HG02759 (cell line): ENCODE results near the gene ARSB.
"Not testable (repeated sequence)": the region's sequence is repeated elsewhere in the genome, so short reads cannot be mapped to it uniquely, and the experiment has no call there.

Experiments used
- ATAC-seq: cut with Tn5 transposase; IDR thresholded peaks from one replicate; pipeline ENCODE4 v1.9.1; 2021; ENCODE audit warnings: mild to moderate bottlenecking, moderate library complexity; ENCODE audit not compliant: unreplicated experiment

ARSB gene

DNA sequence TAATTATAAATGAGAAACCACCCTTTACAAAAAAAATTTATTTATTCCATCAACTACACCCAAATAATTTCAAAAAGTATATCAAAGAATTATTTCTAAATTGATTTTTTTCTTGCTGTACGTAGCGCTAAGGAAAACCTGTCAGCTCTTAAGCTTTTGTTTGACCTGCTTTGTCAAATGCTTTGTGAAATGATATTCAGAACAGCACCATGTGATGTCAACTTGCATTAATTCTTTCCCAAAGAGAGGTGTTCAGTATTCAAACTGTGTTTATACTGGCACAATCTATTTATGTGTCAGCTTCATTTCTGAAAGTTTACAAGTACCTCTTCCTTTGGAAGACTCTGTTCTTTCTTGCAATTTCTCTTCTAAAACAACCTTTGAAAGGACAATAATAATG is 12.0 kb upstream of the ARSB start:
- no peak for ATAC-seq

GRCh38 chr5:78995521-78996007 is 10.5 kb upstream of the ARSB start:
- ATAC-seq, result no peak

DNA sequence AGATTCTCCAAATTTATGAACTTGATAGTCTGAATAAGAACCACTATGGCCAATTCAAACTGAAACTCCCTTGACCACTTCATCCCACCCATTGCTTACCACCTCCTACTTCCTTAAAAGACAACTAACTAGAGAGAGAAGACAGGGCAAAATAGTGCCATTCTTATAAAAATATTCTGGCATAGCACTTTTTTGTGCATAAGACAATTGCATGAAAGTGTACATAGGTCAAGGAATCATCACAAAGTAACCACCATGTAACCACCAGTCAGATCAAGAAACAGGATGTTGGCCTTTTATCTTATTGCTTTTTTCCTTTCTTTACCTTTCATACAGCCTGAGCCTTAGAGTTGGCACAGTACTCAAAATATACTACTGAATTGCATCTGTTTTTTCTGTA is 8.1 kb upstream of the ARSB start:
- ATAC-seq, result no peak

- ATAC-seq, result no peak
These were observed 7.0 kb upstream of the ARSB start for GRCh38 chr5:78992146-78992545.

GRCh38 chr5:78989080-78989479 is 4.0 kb upstream of the ARSB start:
- ATAC-seq, result no peak

DNA sequence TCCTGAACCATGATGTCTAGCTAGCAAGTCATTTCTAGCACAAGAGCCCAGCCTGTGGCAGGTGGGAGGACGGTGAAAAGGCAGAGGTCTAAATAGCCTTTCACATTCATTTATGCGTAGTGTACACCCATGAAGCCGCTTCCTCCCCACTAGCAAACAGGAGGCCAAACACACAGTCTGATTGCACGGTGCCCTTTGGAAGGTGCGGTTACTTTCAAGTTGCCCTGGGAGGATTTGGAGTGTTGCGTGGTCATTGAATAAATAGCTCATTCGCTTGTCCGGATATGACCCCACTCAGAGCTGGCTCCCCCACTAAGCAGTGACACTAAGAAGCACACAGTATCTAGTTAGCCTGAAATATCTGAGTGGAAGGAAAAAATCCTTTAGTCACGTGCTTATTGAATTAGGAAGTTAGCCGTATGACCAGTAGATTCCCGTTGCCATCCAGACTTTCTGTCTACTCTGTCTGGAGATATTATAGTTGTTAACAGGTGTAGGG is 664 bp upstream of the ARSB start:
- peak; percentile 58 for ATAC-seq

GRCh38 chr5:78984439-78985115 is 533 bp downstream of the ARSB start:
- ATAC-seq, result peak; percentile 66

DNA sequence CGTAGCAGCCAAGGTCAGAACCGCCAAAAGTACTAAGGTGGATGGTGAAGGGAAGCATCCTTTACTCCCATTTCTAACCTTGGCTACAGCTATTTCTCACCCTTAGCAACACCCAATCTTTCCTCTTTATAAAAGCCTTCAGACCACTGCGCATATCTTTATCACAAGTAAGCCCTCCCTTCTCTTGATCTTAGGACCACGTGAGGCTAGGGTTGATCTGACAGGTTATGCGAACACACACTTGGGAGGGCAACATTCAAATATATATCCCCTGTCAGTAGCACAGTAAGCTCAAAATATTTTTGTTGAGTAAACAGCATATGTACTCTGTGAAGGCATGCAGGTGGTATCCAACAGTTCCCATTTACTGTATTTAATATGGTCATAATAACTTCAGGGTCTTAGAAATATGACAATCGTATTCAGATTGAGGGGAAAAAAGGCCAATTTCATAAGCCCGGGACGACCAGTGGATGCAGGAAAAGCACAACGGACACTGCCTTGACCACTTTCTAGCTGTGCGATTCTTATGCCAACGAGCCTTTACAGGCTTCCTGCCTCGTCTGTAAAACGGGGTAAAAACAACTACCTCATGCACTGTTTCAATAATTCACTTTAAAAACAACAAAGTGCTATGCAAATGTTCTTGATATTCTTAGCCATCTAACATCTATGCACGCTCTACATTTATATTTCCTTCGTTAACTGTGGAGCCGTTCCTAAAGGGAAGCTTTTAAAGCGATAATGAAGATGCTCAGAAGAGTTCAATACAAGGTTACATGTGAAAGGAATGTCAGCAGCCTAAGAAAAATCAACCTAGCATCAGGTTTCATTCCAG is 1.3 kb downstream of the ARSB start:
- no peak for ATAC-seq

- ATAC-seq, result not testable (repeated sequence)
These were observed 1.9 kb downstream of the ARSB start for GRCh38 chr5:78983194-78983593.

DNA sequence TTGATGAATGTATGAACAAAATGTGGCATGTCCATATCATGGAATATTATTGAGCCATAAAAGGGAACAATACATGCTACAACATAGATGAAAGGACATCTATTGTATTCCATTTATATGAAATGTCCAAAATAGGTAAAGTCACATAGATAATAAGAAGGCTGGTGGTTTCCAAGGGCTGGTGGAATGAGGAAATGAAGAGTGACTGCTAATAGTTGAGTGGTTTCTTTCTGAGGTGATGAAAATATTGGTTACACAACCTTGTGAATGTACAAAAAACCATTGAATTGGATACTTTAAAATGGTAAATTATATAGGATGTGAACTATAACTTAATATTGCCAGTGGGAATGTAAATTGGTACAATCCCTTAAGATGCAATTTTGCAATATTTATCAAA is 5.2 kb downstream of the ARSB start:
- no peak for ATAC-seq

GRCh38 chr5:78979117-78979742 is 5.9 kb downstream of the ARSB start:
- no peak for ATAC-seq

GRCh38 chr5:78975035-78975434 is 10.1 kb downstream of the ARSB start:
- ATAC-seq, result no peak

DNA sequence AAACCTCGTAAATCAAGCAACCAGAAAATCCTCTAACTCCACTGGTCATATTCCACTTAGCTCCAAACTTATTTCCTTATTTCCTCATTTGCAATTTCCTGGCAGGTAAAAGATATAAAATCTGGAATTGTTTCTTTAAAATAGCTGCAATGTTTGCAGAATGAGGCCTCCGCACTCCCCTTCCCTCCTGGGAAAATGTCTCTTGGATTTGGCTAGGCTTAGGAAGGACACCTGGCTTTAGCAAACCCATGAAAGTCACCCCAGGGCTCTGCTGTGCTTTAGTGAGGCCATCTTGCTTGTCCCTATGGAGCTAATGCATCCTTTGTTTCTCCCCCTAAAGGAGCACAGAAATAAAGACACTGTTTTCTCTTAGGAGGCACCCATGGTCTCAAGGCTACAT is 10.5 kb downstream of the ARSB start:
- no peak for ATAC-seq

- ATAC-seq, result no peak
These were observed 11.1 kb downstream of the ARSB start for GRCh38 chr5:78974011-78974410.

DNA sequence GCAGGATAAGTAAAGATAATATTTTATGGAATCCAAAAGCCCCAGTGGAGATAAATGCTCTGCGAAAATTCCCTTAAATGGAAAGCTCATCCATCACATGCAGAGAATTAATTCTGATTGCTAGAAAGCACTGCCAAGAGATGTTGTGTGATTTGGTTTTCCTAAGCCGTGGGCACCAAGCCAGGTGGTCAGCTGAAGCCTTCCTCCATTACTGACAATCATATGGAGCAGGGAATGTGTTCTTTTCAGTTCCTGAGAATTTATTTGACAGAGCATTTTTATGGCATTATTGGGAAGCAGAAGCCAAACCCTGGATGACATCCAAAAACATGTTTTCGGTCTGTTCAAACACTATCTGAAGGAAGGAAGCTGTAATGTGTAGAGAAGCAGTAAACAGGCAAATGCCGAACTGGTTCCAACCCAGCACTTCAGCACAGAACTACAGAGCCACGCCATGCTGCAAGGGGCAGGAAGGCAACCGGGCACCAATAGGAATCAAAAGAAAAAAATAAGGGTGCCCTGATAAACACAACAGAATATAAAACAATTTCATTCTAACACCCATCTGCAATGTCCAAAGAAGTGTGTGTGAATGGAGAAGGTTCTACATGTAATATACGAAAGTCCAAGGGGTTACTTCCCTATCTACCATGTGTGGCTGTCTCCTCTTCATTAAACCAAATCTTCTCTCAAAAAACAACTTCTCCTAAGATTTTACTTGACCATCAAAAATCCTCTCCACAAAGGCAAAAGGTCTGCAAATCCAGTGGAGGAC is 12.3 kb downstream of the ARSB start:
- ATAC-seq, result no peak

DNA sequence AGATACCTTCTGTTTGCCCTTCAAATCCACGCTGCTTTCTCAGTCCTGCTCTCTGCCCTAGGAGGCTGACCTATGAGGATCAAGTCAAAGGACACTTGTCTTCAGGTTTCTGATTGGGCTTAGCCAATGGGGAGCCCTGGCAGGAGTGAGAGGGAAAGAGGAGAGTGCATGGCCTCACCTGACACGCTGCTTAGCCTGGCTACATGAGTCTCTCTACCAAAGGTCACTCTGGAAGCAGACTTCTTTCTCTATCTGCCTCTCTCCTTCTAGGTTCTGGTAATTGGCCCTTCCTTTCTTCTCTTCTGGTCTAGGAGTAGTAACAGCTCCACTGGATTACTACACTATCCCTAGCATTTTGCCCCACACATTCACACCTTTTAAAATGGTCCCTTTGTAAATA is 13.1 kb downstream of the ARSB start:
- ATAC-seq, result no peak

- ATAC-seq, result no peak
These were observed 16.3 kb downstream of the ARSB start for GRCh38 chr5:78968781-78969180.

DNA sequence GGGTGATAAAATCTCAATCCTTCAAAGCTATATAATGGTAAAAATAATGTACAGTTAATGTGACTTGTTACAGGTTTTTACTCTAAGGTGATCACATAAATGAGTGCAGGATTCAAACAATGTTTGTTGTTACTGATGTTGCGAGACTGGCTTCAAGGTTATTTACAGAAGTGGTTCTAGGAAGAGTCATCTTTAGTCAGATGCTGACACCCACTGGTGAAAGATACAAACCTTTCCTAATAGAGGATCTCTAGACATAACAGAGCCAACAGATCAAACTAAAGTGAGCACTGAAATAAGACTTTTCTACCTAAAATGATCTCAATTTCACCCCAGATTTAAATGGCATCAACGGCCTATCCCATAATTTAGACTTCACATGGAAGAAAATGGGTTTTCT is 20.2 kb downstream of the ARSB start:
- no peak for ATAC-seq

DNA sequence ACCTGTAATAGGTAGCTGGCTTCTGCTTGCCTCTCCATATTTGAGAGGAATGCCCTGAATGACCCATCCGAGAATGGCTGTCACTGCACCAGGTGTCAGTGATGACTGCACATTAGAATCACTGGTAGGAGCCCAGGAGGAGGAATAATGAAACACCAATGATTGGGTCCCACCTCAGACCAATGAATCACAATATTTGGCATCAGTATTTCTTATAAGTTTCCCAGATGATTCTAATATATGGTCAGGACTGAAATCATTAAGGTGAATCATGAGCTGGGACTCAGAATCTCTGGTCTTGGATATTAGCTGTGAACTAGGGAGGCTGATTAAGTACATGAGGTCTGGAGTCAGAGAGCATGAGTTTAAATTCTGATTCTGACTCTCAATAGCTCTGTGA is 23.4 kb downstream of the ARSB start:
- ATAC-seq, result no peak

DNA sequence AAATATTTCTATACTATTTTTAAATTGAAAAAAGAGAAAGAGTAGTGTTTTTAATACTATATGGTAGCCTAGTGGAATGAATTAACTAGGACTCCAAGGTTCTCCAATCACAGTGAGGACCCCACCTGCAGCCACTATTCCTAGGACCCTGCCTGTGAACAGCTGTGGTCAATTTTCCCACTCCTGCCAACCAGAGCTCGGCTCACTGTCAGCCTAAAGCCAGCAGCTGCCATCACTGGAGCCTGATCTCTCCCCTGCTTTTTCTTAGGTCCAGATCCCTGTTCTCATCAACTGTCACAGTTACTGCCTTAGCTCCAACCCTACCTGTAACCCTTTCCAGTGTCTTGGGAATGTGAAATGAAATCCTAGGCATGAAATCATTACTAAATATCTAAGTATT is 25.3 kb downstream of the ARSB start:
- no peak for ATAC-seq
